ENCODE measurements around the gene TSPAN15. TPM values are rescaled to one million over a fixed set of nuclear protein-coding genes. Genes with fewer than 3 reads are reported as not detected.

Gene TSPAN15
- total RNA-seq, 1 experiment from 2014 or later = 1.6 TPM

DNA sequence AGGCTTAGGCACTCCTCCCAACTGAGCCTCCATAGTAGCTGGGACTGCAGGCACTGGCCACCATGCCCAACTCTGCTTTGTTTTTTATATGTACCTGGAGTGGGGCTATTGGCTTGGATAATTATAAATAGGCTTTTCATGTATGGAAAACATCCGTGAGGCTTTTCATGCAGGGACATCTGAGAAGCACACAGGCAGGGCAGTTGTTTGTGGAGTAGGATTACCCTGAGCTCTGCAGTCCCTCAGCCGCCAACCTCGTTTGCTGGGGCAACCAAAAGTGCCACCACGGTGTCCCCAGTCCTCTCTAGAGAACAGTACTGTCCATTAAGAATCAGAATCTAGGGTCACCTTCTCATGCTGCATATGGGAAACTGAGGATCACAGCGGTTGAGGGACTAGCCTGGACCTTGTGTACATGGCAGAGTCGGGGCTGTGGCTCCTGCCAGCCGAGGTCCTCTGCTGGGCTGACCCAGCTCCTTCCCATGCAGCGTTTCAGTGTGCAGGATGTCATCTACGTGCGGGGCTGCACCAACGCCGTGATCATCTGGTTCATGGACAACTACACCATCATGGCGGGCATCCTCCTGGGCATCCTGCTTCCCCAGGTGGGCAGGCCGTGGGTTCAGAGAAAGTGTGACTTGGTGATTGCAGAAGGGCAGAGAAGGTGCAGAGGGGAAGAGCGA is 54.5 kb downstream of the TSPAN15 start:
- Histone ChIP-seq H3K9ac (ENCODE audit: low read length) (no peak overlapping the region), H3K4me1 (ENCODE audit: low read length) (peaks cover 5% of the 10 kb centered on the region; the same call in 1 of the 2 replicates), H3K4me3 (ENCODE audit: low read length) (no peak overlapping the region), H3K9me3 (ENCODE audit: low read length) (no peaks in the 10 kb centered on the region), H4K20me1 (ENCODE audit: insufficient read depth, low read depth, low read length) (no peaks in the 10 kb centered on the region), H3K27me3 (ENCODE audit: low read length) (no peaks in the 10 kb centered on the region), H3K79me2 (ENCODE audit: low read length) (no peaks in the 10 kb centered on the region), H3K36me3 (ENCODE audit: insufficient read depth, low read length) (no peaks in the 10 kb centered on the region), H3K27ac (ENCODE audit: low read length) (no peak overlapping the region), H3K4me2 (ENCODE audit: low read depth, low read length, poor library complexity, severe bottlenecking) (no peak overlapping the region), H2AFZ (ENCODE audit: low read length) (no peak overlapping the region), H3K9me2 (replicated peaks; ENCODE audit: insufficient read depth, low read length) (no peaks in the 10 kb centered on the region)
- no peak for DNase-seq

GRCh38 chr10:69506487-69506833 is 55.2 kb downstream of the TSPAN15 start:
- H3K4me3 ChIP-seq (ENCODE audit: low read length) = no peak overlapping the region

GRCh38 chr10:69506834-69507713 is 55.8 kb downstream of the TSPAN15 start:
- H3K9ac ChIP-seq (ENCODE audit: low read length) = peak overlapping the region; percentile 16; the same call in 1 of the 2 replicates
- no peaks in the 10 kb centered on the region for H3K27me3 ChIP-seq (ENCODE audit: low read length)
- H3K79me2 ChIP-seq (ENCODE audit: low read length) = no peaks in the 10 kb centered on the region
- peak overlapping the region; percentile 55 for H3K4me2 ChIP-seq (ENCODE audit: low read depth, low read length, poor library complexity, severe bottlenecking)
- DNase-seq = peak; percentile 10
- no peaks in the 10 kb centered on the region for H3K9me3 ChIP-seq (ENCODE audit: low read length)
- H4K20me1 ChIP-seq (ENCODE audit: insufficient read depth, low read depth, low read length) = no peaks in the 10 kb centered on the region
- H3K9me2 ChIP-seq (replicated peaks; ENCODE audit: insufficient read depth, low read length) = no peaks in the 10 kb centered on the region
- no peak overlapping the region for H3K27ac ChIP-seq (ENCODE audit: low read length)
- peak overlapping the region; percentile 32; the same call in 1 of the 2 replicates for H3K4me3 ChIP-seq (ENCODE audit: low read length)
- peak overlapping the region; percentile 58; the same call in 1 of the 2 replicates for H2AFZ ChIP-seq (ENCODE audit: low read length)
- H3K36me3 ChIP-seq (ENCODE audit: insufficient read depth, low read length) = no peaks in the 10 kb centered on the region
- H3K4me1 ChIP-seq (ENCODE audit: low read length) = peaks cover 5% of the 10 kb centered on the region; the same call in 1 of the 2 replicates

More at GRCh38 chr10:69506487-69506833, 55.2 kb downstream of the TSPAN15 start:
- Histone ChIP-seq H3K4me1 (ENCODE audit: low read length) (peaks cover 5% of the 10 kb centered on the region; the same call in 1 of the 2 replicates), H3K9me2 (replicated peaks; ENCODE audit: insufficient read depth, low read length) (no peaks in the 10 kb centered on the region), H3K4me2 (ENCODE audit: low read depth, low read length, poor library complexity, severe bottlenecking) (no peak overlapping the region), H3K27ac (ENCODE audit: low read length) (no peak overlapping the region), H3K79me2 (ENCODE audit: low read length) (no peaks in the 10 kb centered on the region), H3K9me3 (ENCODE audit: low read length) (no peaks in the 10 kb centered on the region), H3K36me3 (ENCODE audit: insufficient read depth, low read length) (no peaks in the 10 kb centered on the region), H2AFZ (ENCODE audit: low read length) (no peak overlapping the region), H3K9ac (ENCODE audit: low read length) (no peak overlapping the region), H3K27me3 (ENCODE audit: low read length) (no peaks in the 10 kb centered on the region), H4K20me1 (ENCODE audit: insufficient read depth, low read depth, low read length) (no peaks in the 10 kb centered on the region)
- peak; percentile 1 for DNase-seq

DNA sequence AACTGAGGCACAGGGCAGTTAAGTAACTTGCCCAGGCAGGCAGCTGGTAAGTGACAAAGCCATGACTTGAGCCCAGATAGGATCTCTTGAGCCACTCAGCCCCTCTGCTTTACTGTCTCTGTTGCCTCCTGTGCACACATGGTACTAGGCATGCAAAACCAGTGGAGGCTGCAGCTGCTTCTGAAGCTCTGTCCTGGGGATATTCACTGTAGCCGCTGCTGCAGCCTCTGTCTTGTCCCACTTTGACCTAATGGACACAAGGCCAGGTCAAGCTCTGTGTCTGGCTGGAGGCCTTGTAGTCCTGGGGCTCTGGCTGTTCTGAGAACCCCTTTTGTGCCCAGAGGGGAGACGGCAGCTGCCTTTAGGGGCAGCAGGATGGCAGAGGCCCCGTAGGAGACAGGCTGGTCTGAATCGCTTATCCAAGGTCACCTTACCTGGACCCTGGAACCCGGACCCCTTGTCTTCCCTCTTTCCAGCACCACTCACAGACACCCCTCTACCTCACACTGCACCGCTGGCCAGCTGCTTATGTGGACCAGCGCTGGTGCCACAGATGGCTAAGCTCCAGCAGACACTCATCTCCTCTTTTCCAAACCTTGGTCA is 57.6 kb downstream of the TSPAN15 start:
- no peaks in the 10 kb centered on the region for H3K9me2 ChIP-seq (replicated peaks; ENCODE audit: insufficient read depth, low read length)
- no peaks in the 10 kb centered on the region for H3K9me3 ChIP-seq (ENCODE audit: low read length)
- DNase-seq = no peak
- H3K36me3 ChIP-seq (ENCODE audit: insufficient read depth, low read length) = no peaks in the 10 kb centered on the region
- H3K27me3 ChIP-seq (ENCODE audit: low read length) = no peaks in the 10 kb centered on the region
- no peaks in the 10 kb centered on the region for H3K79me2 ChIP-seq (ENCODE audit: low read length)
- no peak overlapping the region for H3K4me3 ChIP-seq (ENCODE audit: low read length)
- no peak overlapping the region for H3K4me2 ChIP-seq (ENCODE audit: low read depth, low read length, poor library complexity, severe bottlenecking)
- no peak overlapping the region for H3K27ac ChIP-seq (ENCODE audit: low read length)
- H3K9ac ChIP-seq (ENCODE audit: low read length) = no peak overlapping the region
- peaks cover 5% of the 10 kb centered on the region; the same call in 1 of the 2 replicates for H3K4me1 ChIP-seq (ENCODE audit: low read length)
- 0 out of 2 replicates have a peak, but pooled peaks cover 3% of the 10 kb centered on the region for H4K20me1 ChIP-seq (ENCODE audit: insufficient read depth, low read depth, low read length)
- no peak overlapping the region for H2AFZ ChIP-seq (ENCODE audit: low read length)

DNA sequence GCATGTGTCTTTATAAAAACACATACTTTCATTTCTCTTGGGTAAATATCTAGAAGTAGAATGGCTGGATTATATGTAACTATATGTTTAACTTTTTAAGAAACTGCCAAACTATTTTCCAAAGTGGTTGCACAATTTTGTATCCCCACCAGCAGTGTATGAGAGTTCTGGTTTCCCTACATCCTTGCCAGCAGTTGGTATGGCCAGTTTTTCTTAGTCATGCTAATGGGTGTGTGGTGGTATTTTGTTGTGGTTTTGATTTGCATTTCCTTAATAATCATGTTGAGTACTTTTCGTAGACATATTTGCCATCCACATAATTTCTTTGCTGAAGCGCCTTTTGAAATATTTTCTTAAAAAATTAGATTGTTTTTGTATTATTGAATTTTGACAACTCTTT is 61.6 kb downstream of the TSPAN15 start:
- Histone ChIP-seq H3K9me2 (replicated peaks; ENCODE audit: insufficient read depth, low read length) (no peaks in the 10 kb centered on the region), H3K36me3 (ENCODE audit: insufficient read depth, low read length) (no peaks in the 10 kb centered on the region), H4K20me1 (ENCODE audit: insufficient read depth, low read depth, low read length) (peaks cover 7% of the 10 kb centered on the region; the same call in 1 of the 2 replicates), H3K27ac (ENCODE audit: low read length) (no peak overlapping the region), H3K9me3 (ENCODE audit: low read length) (no peaks in the 10 kb centered on the region), H3K79me2 (ENCODE audit: low read length) (no peaks in the 10 kb centered on the region), H2AFZ (ENCODE audit: low read length) (no peak overlapping the region), H3K4me3 (ENCODE audit: low read length) (no peak overlapping the region), H3K9ac (ENCODE audit: low read length) (no peak overlapping the region), H3K4me1 (ENCODE audit: low read length) (no peaks in the 10 kb centered on the region), H3K4me2 (ENCODE audit: low read depth, low read length, poor library complexity, severe bottlenecking) (no peak overlapping the region), H3K27me3 (ENCODE audit: low read length) (no peaks in the 10 kb centered on the region)
- DNase-seq = no peak

DNA sequence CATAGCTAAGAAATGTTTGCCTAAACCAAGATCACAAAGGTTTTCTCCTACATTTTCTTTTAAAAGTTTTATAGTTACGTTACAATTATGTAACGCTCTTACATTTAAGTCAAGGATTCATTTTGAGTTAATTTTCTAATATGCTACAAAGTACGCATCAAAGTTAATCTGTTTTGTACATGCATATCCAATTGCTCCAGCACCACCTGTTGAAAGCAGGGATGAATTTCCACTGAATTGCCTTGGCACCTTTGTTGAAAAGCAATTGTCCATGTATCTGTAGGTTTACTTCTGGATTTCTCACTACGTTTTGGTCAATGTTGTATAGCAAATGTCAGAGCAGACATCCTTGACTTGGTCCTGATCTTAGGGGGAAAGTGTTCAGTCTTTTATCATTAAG is 62.4 kb downstream of the TSPAN15 start:
- Histone ChIP-seq H3K9me3 (ENCODE audit: low read length) (no peaks in the 10 kb centered on the region), H3K9ac (ENCODE audit: low read length) (no peak overlapping the region), H2AFZ (ENCODE audit: low read length) (no peak overlapping the region), H4K20me1 (ENCODE audit: insufficient read depth, low read depth, low read length) (peaks cover 7% of the 10 kb centered on the region; the same call in 1 of the 2 replicates), H3K27me3 (ENCODE audit: low read length) (no peaks in the 10 kb centered on the region), H3K27ac (ENCODE audit: low read length) (no peak overlapping the region), H3K4me3 (ENCODE audit: low read length) (no peak overlapping the region), H3K4me2 (ENCODE audit: low read depth, low read length, poor library complexity, severe bottlenecking) (no peak overlapping the region), H3K36me3 (ENCODE audit: insufficient read depth, low read length) (no peaks in the 10 kb centered on the region), H3K79me2 (ENCODE audit: low read length) (no peaks in the 10 kb centered on the region), H3K9me2 (replicated peaks; ENCODE audit: insufficient read depth, low read length) (no peaks in the 10 kb centered on the region), H3K4me1 (ENCODE audit: low read length) (no peaks in the 10 kb centered on the region)
- no peak for DNase-seq

GRCh38 chr10:69515699-69516259 is 64.5 kb downstream of the TSPAN15 start:
- Histone ChIP-seq H3K9ac (ENCODE audit: low read length) (no peak overlapping the region), H3K4me3 (ENCODE audit: low read length) (no peak overlapping the region), H2AFZ (ENCODE audit: low read length) (no peak overlapping the region), H3K27ac (ENCODE audit: low read length) (no peak overlapping the region), H3K79me2 (ENCODE audit: low read length) (no peaks in the 10 kb centered on the region), H3K4me2 (ENCODE audit: low read depth, low read length, poor library complexity, severe bottlenecking) (no peak overlapping the region), H4K20me1 (ENCODE audit: insufficient read depth, low read depth, low read length) (peaks cover 7% of the 10 kb centered on the region; the same call in 1 of the 2 replicates), H3K27me3 (ENCODE audit: low read length) (no peaks in the 10 kb centered on the region), H3K9me2 (replicated peaks; ENCODE audit: insufficient read depth, low read length) (no peaks in the 10 kb centered on the region), H3K36me3 (ENCODE audit: insufficient read depth, low read length) (no peaks in the 10 kb centered on the region), H3K4me1 (ENCODE audit: low read length) (no peaks in the 10 kb centered on the region), H3K9me3 (ENCODE audit: low read length) (no peaks in the 10 kb centered on the region)
- DNase-seq = peak; percentile 88
